Measurements from ENCODE around the gene ZNF519. TPM values are rescaled to one million over a fixed set of nuclear protein-coding genes. Genes with fewer than 3 reads are reported as not detected.

ZNF519 gene
- total RNA-seq, 1 experiment from 2014 or later: 24.3 TPM

DNA sequence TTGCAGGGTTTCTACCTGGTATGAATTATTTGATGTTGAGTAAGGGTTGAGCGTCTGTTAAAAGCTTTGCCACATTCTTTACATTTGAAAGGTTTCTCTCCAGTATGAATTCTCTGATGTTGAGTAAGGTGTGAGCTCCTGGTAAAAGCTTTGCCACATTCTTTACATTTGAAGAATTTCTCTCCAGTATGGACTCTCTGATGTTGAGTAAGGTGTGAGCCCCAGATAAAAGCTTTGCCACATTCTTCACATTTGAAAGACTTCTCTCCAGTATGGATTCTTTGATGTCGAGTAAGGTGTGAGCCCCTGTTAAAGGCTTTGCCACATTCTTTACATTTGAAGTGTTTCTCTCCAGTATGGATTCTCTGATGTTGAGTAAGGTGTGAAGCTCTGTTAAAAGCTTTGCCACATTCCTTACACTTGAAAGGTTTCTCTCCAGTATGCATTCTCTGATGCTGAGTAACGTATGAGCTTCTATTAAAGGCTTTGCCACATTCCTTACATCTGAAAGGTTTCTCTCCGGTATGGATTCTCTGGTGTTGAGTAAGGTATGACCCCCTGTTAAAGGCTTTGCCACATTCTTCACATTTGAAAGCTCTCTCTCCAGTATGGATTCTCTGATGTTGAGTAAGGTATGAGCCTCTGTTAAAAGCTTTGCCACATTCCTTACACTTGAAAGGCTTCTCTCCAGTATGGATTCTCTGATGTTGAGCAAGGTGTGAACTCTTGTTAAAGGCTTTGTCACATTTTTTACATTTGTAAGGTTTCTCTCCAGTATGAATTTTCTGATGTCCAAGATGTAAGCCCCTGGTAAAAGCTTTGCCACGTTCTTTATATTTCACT lies 27.1 kb downstream of the ZNF519 start:
- H3K36me3 Mint-ChIP-seq (ENCODE audit: insufficient read depth in 1 of 3, low read depth in 3 of 3): peaks cover 79 to 87% (median 85%) of the 10 kb centered on the region in 3 experiments

More for the DNA sequence above, 27.1 kb downstream of the ZNF519 start:
- no peaks in the 10 kb centered on the region for H3K23me2 ChIP-seq (ENCODE audit: insufficient read length, low read depth, low read length, poor library complexity, severe bottlenecking)
- H3K9me3 Mint-ChIP-seq: peaks cover 73 to 85% of the 10 kb centered on the region in 2 experiments
- no peaks in the 10 kb centered on the region for H3K27me3 ChIP-seq (ENCODE audit: insufficient read depth, low read length)
- H3K4me2 ChIP-seq (ENCODE audit: insufficient read depth, insufficient read length, low read length): no peak overlapping the region
- no peak overlapping the region for H3K23ac ChIP-seq (ENCODE audit: insufficient read length, low read depth, low read length)
- no peak overlapping the region for H2BK5ac ChIP-seq (ENCODE audit: insufficient read length, low read length)
- H2BK120ac ChIP-seq (ENCODE audit: low read depth, low read length, poor library complexity, severe bottlenecking): no peak overlapping the region
- no peaks in the 10 kb centered on the region for H3K4me1 ChIP-seq (ENCODE audit: insufficient read depth, low read length)
- no CpG with 5 or more reads among the region's 5 CpGs for WGBS (ENCODE audit: extremely low coverage, insufficient read length, low lambda C conversion rate)
- no peaks in the 10 kb centered on the region for H3K27me3 Mint-ChIP-seq (ENCODE audit: low read depth)
- H3K79me2 ChIP-seq (ENCODE audit: insufficient read depth, low read length): peaks cover 3% of the 10 kb centered on the region; the same call in 1 of the 2 replicates
- no peak overlapping the region for H2BK20ac ChIP-seq (ENCODE audit: low read depth, low read length, poor library complexity, severe bottlenecking)
- H3K79me1 ChIP-seq (ENCODE audit: insufficient read depth, low read depth, low read length, poor library complexity, severe bottlenecking): no peaks in the 10 kb centered on the region
- no peak overlapping the region for H3T11ph ChIP-seq (ENCODE audit: low read length)
- H2AK5ac ChIP-seq (ENCODE audit: insufficient read length, low read length): no peak overlapping the region
- no peak overlapping the region for H3K27ac ChIP-seq (ENCODE audit: insufficient read length, low read depth, low read length)
- no peak overlapping the region for H3K56ac ChIP-seq (ENCODE audit: insufficient read length, low read depth, low read length)
- no peak overlapping the region for H3K14ac ChIP-seq (ENCODE audit: insufficient read depth, low read length)
- H4K8ac ChIP-seq (replicated peaks; ENCODE audit: insufficient read length, low read depth, low read length): no peak overlapping the region
- H3K4me1 Mint-ChIP-seq: no peaks in the 10 kb centered on the region
- H3K18ac ChIP-seq (ENCODE audit: insufficient read length, low read depth, low read length): no peak overlapping the region
- no peaks in the 10 kb centered on the region for H4K20me1 ChIP-seq (ENCODE audit: control insufficient read depth, insufficient read depth, insufficient read length)
- no peak overlapping the region for H3K27ac Mint-ChIP-seq
- H2BK12ac ChIP-seq (ENCODE audit: insufficient read length, low read depth, low read length): no peak overlapping the region
- H3K9me3 ChIP-seq (ENCODE audit: control insufficient read depth, low read depth, low read length): peaks cover 41% of the 10 kb centered on the region
- no peak overlapping the region for H2BK15ac ChIP-seq (ENCODE audit: low read depth, low read length)
- no peak overlapping the region for H2AFZ ChIP-seq (ENCODE audit: low read length)
- no peak overlapping the region for H3K4me3 Mint-ChIP-seq
- TF ChIP-seq, protein P1, sequence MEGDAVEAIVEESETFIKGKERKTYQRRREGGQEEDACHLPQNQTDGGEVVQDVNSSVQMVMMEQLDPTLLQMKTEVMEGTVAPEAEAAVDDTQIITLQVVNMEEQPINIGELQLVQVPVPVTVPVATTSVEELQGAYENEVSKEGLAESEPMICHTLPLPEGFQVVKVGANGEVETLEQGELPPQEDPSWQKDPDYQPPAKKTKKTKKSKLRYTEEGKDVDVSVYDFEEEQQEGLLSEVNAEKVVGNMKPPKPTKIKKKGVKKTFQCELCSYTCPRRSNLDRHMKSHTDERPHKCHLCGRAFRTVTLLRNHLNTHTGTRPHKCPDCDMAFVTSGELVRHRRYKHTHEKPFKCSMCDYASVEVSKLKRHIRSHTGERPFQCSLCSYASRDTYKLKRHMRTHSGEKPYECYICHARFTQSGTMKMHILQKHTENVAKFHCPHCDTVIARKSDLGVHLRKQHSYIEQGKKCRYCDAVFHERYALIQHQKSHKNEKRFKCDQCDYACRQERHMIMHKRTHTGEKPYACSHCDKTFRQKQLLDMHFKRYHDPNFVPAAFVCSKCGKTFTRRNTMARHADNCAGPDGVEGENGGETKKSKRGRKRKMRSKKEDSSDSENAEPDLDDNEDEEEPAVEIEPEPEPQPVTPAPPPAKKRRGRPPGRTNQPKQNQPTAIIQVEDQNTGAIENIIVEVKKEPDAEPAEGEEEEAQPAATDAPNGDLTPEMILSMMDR (conservative IDR thresholded peaks at IDR 0.05): no peak
- DNase-seq: no peak
- no peak overlapping the region for H4K91ac ChIP-seq (ENCODE audit: insufficient read length, low read depth, low read length)
- H3K4ac ChIP-seq (ENCODE audit: low read depth, low read length): no peak overlapping the region
- H4K5ac ChIP-seq (ENCODE audit: insufficient read length, low read depth, low read length): no peak overlapping the region
- no peak overlapping the region for H3K9ac ChIP-seq (ENCODE audit: extremely low read depth, insufficient read length, low read length)
